ENCODE results near the gene ZNF609.

ZNF609 gene

GRCh38 chr15:64507293-64507802 is 47.0 kb downstream of the ZNF609 start:
- DNase-seq, result peak; percentile 20

GRCh38 chr15:64507845-64508244 is 47.5 kb downstream of the ZNF609 start:
- DNase-seq, result no peak

- no peak for DNase-seq
These were observed 53.4 kb downstream of the ZNF609 start for GRCh38 chr15:64513823-64514222.

GRCh38 chr15:64515196-64515595 is 54.8 kb downstream of the ZNF609 start:
- DNase-seq, result no peak

GRCh38 chr15:64515825-64516224 is 55.4 kb downstream of the ZNF609 start:
- DNase-seq, result no peak

GRCh38 chr15:64519897-64520296 is 59.5 kb downstream of the ZNF609 start:
- no peak for DNase-seq

GRCh38 chr15:64521201-64521600 is 60.8 kb downstream of the ZNF609 start:
- DNase-seq, result no peak

GRCh38 chr15:64521726-64522164 is 61.4 kb downstream of the ZNF609 start:
- no peak for DNase-seq

GRCh38 chr15:64522226-64522823 is 61.9 kb downstream of the ZNF609 start:
- no peak for DNase-seq

GRCh38 chr15:64523240-64523639 is 62.9 kb downstream of the ZNF609 start:
- no peak for DNase-seq

GRCh38 chr15:64524778-64525177 is 64.4 kb downstream of the ZNF609 start:
- DNase-seq, result no peak

- DNase-seq, result no peak
These were observed 65.6 kb downstream of the ZNF609 start for GRCh38 chr15:64525828-64526530.

GRCh38 chr15:64527263-64527984 is 67.0 kb downstream of the ZNF609 start:
- no peak for DNase-seq

GRCh38 chr15:64528871-64529270 is 68.5 kb downstream of the ZNF609 start:
- DNase-seq, result no peak

- no peak for DNase-seq
These were observed 70.1 kb downstream of the ZNF609 start for GRCh38 chr15:64530472-64530871.

- no peak for DNase-seq
These were observed 70.5 kb downstream of the ZNF609 start for GRCh38 chr15:64530918-64531317.

- DNase-seq, result no peak
These were observed 72.3 kb downstream of the ZNF609 start for GRCh38 chr15:64532521-64533315.

- DNase-seq, result no peak
These were observed 75.3 kb downstream of the ZNF609 start for GRCh38 chr15:64535460-64536243.

GRCh38 chr15:64536244-64536836 is 76.0 kb downstream of the ZNF609 start:
- DNase-seq, result peak; percentile 14

- DNase-seq, result no peak
These were observed 81.7 kb downstream of the ZNF609 start for GRCh38 chr15:64542091-64542490.

GRCh38 chr15:64544450-64544849 is 84.1 kb downstream of the ZNF609 start:
- DNase-seq, result no peak

GRCh38 chr15:64547275-64547674 is 86.9 kb downstream of the ZNF609 start:
- DNase-seq, result no peak
